ENCODE measurements around the gene TTC16.

DNA sequence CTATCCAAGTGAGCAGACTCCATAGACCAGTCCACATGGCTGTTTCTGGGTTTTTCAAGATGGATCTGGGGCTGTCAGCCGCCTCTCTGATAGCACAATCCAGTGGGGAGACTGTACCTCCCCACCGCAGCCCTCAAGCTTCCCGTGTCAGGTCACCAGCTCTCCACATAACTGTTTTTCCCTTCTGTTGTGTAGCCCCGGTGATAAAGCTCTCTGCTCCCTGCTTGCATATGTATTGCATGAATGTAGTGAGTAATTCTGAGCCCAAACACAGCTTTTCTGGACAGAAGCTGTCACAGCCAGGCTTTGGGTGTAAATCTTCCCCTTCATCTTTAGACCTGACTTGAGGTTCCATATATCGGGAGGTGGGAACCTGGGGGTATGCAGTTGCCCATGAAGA, 32.2 kb upstream of the TTC16 start:
- TF ChIP-seq, protein P1, sequence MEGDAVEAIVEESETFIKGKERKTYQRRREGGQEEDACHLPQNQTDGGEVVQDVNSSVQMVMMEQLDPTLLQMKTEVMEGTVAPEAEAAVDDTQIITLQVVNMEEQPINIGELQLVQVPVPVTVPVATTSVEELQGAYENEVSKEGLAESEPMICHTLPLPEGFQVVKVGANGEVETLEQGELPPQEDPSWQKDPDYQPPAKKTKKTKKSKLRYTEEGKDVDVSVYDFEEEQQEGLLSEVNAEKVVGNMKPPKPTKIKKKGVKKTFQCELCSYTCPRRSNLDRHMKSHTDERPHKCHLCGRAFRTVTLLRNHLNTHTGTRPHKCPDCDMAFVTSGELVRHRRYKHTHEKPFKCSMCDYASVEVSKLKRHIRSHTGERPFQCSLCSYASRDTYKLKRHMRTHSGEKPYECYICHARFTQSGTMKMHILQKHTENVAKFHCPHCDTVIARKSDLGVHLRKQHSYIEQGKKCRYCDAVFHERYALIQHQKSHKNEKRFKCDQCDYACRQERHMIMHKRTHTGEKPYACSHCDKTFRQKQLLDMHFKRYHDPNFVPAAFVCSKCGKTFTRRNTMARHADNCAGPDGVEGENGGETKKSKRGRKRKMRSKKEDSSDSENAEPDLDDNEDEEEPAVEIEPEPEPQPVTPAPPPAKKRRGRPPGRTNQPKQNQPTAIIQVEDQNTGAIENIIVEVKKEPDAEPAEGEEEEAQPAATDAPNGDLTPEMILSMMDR (IDR thresholded peaks at IDR 0.05; ENCODE audit: control extremely low read depth in 1 of 3, insufficient read depth in 1 of 3, low read depth in 1 of 3, low read length in 3 of 3), result no peak
- TF ChIP-seq RAD21 (IDR thresholded peaks at IDR 0.05 in 1 of 2, conservative IDR thresholded peaks at IDR 0.05 in 1 of 2; ENCODE audit: low read depth in 2 of 2, low read length in 2 of 2) (no peak), RNF2 (IDR thresholded peaks at IDR 0.05; ENCODE audit: borderline replicate concordance, low read depth, low read length, missing control alignments, poor library complexity, severe bottlenecking) (no peak), CHD1 (IDR thresholded peaks at IDR 0.05; ENCODE audit: low read depth, low read length) (no peak)
